Fibroblast of skin of abdomen (primary cell): ENCODE measurements around the gene SEC16B. TPM values are rescaled to one million over a fixed set of nuclear protein-coding genes. Genes with fewer than 3 reads are reported as not detected.
"Not testable (repeated sequence)": the region's sequence is repeated elsewhere in the genome, so short reads cannot be mapped to it uniquely, and the experiment has no call there.

Experiments used
- DNase-seq: peaks from one replicate; pipeline ENCODE4 v3.0.0-alpha.2; 2013
- polyA plus RNA-seq, 2 experiments: library from polyadenylated mRNA; unstranded; fragments of 120-200 nt; gene quantifications; one replicate each; pipeline ENCODE4 v1.2.1, GENCODE V29; 2013; ENCODE audit not compliant: insufficient read length in 2 of 2

The SEC16B gene
- polyA plus RNA-seq (2013, experiment 1 of 2; ENCODE audit: insufficient read length) = 5.9 TPM
- polyA plus RNA-seq (2013, experiment 2 of 2; ENCODE audit: insufficient read length) = 6.2 TPM

GRCh38 chr1:177969825-177970371 is at the start of gene SEC16B:
Gene SEC16B, minus strand, starts transcription at chr1:177970058. Its CDS starts 2,077 bp downstream, at chr1:177967981.
- DNase-seq = no peak

DNA sequence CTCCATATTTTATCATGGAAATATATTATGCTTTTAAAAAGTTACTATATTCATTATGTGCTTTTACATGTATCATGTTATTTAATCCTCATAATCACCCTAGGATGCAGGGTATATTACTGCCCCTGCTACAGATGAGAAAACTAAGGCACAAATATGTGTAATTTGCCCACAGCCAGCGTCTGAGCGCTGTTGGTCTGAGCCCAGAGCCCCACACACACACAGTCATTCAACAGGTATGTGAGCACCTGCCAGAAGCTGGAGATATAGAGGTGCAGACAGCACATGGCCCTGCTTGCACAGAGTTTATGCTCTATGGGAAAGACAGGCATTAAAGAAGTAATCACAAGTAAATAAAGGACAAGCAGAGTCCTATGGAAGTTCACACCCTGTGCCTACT is 49.8 kb upstream of the SEC16B start:
- DNase-seq = no peak

DNA sequence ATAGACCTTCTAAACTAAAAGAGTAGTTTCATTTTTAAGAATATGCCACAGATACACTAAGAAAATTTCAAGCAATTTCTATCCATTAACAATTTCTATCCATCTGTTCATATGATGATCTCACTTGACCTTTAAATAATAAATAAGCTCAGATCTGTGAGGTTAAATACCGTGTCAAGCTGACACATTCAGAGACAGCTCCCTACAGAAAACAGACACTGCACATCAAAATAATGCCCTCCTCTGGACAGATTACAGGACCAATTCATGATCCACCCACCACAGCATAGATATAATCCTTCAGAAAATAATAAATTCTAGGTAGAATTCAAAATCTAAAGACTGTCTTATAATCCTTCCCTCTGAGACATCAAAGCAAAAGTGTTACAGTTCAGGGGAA is 49.4 kb upstream of the SEC16B start:
- DNase-seq = no peak

DNA sequence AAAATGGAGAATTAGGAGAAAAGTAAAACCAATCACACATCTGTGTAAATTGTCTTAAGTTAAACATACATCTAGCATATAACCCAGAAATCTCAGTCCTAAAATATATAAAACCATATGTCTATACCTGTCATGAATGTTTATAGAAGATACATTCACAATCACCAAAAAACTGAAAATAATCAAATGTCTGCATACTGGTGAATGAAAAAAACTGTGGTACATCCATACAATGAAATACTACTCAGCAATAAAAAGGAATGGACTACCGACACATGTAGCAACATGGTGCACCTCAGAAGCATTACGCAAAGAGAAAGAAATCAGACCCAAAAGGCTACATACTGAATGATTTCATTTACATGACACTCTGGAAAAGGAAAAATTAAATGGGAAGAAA is 47.7 kb upstream of the SEC16B start:
- no peak for DNase-seq

- DNase-seq = no peak
Measured at GRCh38 chr1:178011864-178012503, 42.1 kb upstream of the SEC16B start.

DNA sequence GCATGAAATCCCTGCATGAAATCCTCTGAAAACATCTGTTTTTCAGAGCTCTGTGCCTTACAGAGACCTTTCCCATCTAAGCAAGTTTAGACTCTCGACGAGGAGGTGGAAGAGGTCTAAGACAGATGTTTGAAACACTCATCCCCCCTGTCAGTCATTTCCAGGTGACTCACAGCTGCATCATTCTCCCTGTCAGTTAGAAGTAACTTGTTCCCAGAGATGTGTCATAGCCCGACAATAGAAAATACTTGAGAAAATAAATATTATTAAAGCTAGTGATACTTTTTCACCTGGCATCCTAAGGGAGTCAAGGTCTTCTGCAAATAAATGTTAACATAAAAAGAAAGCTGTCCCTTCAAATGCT is 41.6 kb upstream of the SEC16B start:
- peak; percentile 76 for DNase-seq

- no peak for DNase-seq
Measured at GRCh38 chr1:178010674-178011464, 41.0 kb upstream of the SEC16B start.

- DNase-seq = no peak
Measured at GRCh38 chr1:178006043-178006442, 36.2 kb upstream of the SEC16B start.

- DNase-seq = no peak
Measured at GRCh38 chr1:178005450-178005849, 35.6 kb upstream of the SEC16B start.

- DNase-seq = peak; percentile 48
Measured at GRCh38 chr1:178004926-178005391, 35.1 kb upstream of the SEC16B start.

GRCh38 chr1:177998696-177999631 is 29.1 kb upstream of the SEC16B start:
- no peak for DNase-seq

- no peak for DNase-seq
Measured at GRCh38 chr1:177996957-177997356, 27.1 kb upstream of the SEC16B start.

- DNase-seq = no peak
Measured at GRCh38 chr1:177995369-177995768, 25.5 kb upstream of the SEC16B start.

DNA sequence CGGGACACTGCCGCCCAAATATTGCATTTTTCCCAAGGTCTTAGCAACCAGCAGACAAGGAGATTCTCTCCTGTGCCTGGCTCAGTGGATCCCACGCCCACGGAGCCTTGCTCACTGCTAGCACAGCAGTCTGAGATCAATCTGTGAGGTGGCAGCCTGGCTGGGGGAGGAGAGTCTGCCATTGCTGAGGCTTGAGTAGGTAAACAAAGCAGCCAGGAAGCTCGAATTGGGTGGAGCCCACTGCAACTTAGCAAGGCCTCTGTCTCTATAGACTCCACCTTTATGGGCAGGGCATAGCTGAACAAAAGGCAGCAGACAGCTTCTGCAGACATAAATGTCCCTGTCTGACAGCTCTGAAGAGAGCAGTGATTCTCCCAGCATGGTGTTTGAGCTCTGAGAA is 16.4 kb upstream of the SEC16B start:
- not testable (repeated sequence) for DNase-seq

DNA sequence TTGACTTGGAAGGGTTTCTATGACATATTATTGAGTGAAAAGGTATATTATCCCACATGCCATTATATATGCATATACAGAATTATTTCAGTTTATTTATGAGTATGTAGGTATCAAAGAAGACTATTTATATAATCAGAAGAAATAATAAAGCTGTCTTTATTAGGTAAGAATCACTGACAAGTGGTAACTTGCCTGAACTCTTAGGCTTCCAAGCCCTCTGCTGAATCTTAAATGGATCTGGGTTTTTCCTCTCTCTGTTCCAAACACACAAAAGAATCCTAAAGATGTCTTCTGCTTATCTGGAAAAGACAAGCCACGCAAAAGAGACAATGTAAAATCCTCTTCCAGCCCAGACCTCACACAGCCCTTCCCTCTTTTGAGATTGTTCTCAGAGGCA is 14.9 kb upstream of the SEC16B start:
- DNase-seq = no peak

GRCh38 chr1:177984136-177984525 is 14.3 kb upstream of the SEC16B start:
- DNase-seq = peak; percentile 96

DNA sequence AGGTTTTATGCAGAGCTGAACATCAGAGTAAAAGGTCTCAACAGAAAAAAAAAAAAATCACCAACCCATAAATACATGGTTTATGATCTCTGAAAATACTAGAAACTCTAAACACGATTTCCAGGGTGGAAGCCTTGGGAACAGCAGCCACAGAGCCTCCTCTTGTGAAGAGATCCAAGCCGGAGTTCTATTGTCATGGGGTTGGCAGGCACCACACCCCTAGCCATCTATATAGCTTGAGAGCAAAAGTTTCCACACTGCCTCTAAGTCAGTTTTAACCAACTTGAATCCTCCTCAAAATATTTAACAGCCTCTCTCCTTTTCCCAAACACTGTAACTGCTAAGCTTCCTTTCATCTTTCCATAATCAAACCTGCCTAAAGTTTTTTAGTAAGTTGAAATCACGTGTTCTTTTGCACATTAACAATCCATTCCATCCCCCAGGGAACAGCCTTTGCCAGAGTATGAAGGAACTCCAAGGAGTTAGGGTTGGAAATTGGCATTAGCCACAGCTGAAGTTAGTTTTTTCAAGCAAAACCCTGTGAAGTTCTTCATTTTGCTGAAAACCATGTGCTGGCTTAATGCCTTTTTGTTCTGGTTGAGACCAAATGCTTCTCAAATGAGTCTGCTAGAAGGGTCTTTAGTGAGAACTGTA is 13.8 kb upstream of the SEC16B start:
- DNase-seq = peak; percentile 65

GRCh38 chr1:177983077-177983476 is 13.2 kb upstream of the SEC16B start:
- peak; percentile 12 for DNase-seq

- peak; percentile 10 for DNase-seq
Measured at GRCh38 chr1:177981200-177981599, 11.3 kb upstream of the SEC16B start.

DNA sequence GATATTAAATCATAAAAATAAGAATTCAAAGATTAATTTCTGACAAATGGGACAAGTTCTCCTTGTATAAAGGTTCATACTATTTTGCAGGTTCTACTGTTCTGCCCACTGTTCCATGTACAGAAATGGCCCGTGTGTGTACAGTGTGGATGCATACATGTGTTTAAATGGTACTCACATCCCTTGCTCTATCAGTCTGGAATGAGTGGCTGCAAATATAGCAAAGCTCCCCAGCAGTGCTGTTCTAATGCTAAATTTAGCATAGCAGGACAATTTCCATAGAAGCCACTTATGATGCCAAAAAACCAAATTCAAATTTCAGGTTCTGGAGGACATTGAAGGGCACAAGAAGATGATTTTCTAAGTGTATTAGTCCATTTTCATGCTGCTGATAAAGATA is 9.4 kb upstream of the SEC16B start:
- DNase-seq = no peak

GRCh38 chr1:177978530-177978929 is 8.7 kb upstream of the SEC16B start:
- DNase-seq = no peak

DNA sequence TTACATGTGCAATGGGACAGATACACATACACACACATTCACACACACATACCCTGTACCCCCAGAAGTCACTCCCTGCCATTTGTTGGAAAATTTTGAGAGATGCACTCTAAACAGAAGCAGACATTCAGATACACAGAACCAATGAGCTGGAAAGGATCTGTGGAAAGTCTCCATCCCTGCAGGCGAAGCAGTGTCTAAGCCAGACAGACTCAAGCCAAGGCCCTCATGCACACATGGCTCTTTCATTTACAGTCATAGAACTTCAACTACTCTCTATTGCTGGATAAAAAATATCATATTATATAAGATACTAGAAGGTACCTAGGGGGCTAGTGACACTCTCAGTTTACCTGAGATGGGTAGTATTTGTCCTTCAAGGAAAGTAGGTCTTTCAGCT is 7.3 kb upstream of the SEC16B start:
- no peak for DNase-seq
